WTC11 (cell line): ENCODE results near the gene SEMA4C. TPM values are rescaled to one million over a fixed set of nuclear protein-coding genes. Genes with fewer than 3 reads are reported as not detected.

ENCODE experiments used
- ATAC-seq: fragments of 200-7000 bp; cut with Tn5 transposase; 2 replicates; pipeline ENCODE4 v1.10.0; 2021; ENCODE audit warnings: mild to moderate bottlenecking, moderate library complexity
- CTCF ChIA-PET: fragments of 300-600 bp; sonication (Branson Sonifier 250); formaldehyde crosslinking; loops from one replicate; lab custom pipeline; 2021; ENCODE audit warnings: antibody characterized with exemption; lab: Charles Lee
- POLR2A ChIA-PET: fragments of 350-600 bp; sonication (Branson Sonifier 250); formaldehyde crosslinking; loops from one replicate; lab custom pipeline; 2021; ENCODE audit warnings: antibody characterized with exemption; lab: Charles Lee
- DNase-seq: peaks from one replicate; pipeline ENCODE4 v3.0.0; 2021; ENCODE audit warnings: low spot score
- H3K27ac Mint-ChIP-seq: 2 replicates; pipeline ENCODE4 v1.8.0; 2021; ENCODE audit warnings: mixed read lengths
- H3K27me3 Mint-ChIP-seq: 2 replicates; pipeline ENCODE4 v1.8.0; 2021; ENCODE audit warnings: low read depth, mild to moderate bottlenecking, moderate library complexity, mixed read lengths
- H3K36me3 Mint-ChIP-seq: 2 replicates; pipeline ENCODE4 v1.8.0; 2021; ENCODE audit warnings: mixed read lengths
- H3K4me1 Mint-ChIP-seq: 2 replicates; pipeline ENCODE4 v1.8.0; 2022; ENCODE audit warnings: mixed read lengths
- H3K4me3 Mint-ChIP-seq: 2 replicates; pipeline ENCODE4 v1.8.0; 2021; ENCODE audit warnings: mild to moderate bottlenecking, moderate library complexity, mixed read lengths
- H3K9me3 Mint-ChIP-seq: 2 replicates; pipeline ENCODE4 v1.8.0; 2021; ENCODE audit warnings: mixed read lengths
- AFF4 ChIP-seq: sonication (generic); formaldehyde crosslinking; IDR thresholded peaks from 2 replicates; pipeline ENCODE4 v1.8.1; 2023; ENCODE audit warnings: mild to moderate bottlenecking, missing genetic modification reagents, borderline replicate concordance
- ARID4B ChIP-seq: sonication (generic); formaldehyde crosslinking; IDR thresholded peaks from 2 replicates; pipeline ENCODE4 v1.8.0; 2023; ENCODE audit warnings: missing genetic modification reagents, mild to moderate bottlenecking, borderline replicate concordance
- ATF2 ChIP-seq: sonication (generic); formaldehyde crosslinking; IDR thresholded peaks from 2 replicates; pipeline ENCODE4 v1.8.1; 2022; ENCODE audit warnings: low read depth, missing genetic modification reagents, borderline replicate concordance
- ATF3 ChIP-seq: sonication (generic); formaldehyde crosslinking; conservative IDR thresholded peaks from 2 replicates; pipeline ENCODE4 v1.8.1; 2022; ENCODE audit warnings: mild to moderate bottlenecking, missing genetic modification reagents
- CDX4 ChIP-seq: fragments of 250-450 bp; sonication (Bioruptor Pico); IDR thresholded peaks from 2 replicates; pipeline ENCODE4 v1.9.0; 2021; ENCODE audit warnings: moderate library complexity, mild to moderate bottlenecking, inconsistent platforms, borderline replicate concordance
- CTCF ChIP-seq: fragments of 200-600 bp; IDR thresholded peaks from 2 replicates; pipeline ENCODE4 v1.8.0; 2022; ENCODE audit warnings: antibody characterized with exemption
- E2F1 ChIP-seq: sonication (generic); formaldehyde crosslinking; IDR thresholded peaks from 2 replicates; pipeline ENCODE4 v1.8.0; 2022; ENCODE audit warnings: mild to moderate bottlenecking, missing genetic modification reagents
- E2F4 ChIP-seq: sonication (generic); formaldehyde crosslinking; IDR thresholded peaks from 2 replicates; pipeline ENCODE4 v1.8.1; 2022; ENCODE audit warnings: low read depth, mild to moderate bottlenecking, moderate library complexity, missing genetic modification reagents, borderline replicate concordance
- ETV6 ChIP-seq: sonication (generic); formaldehyde crosslinking; IDR thresholded peaks from 2 replicates; pipeline ENCODE4 v1.8.1; 2022; ENCODE audit warnings: mild to moderate bottlenecking, missing genetic modification reagents
- GRHL2 ChIP-seq: fragments of 250-450 bp; sonication (Bioruptor Pico); IDR thresholded peaks from 2 replicates; pipeline ENCODE4 v1.8.0; 2022; ENCODE audit warnings: mild to moderate bottlenecking, moderate library complexity; ENCODE audit not compliant: insufficient replicate concordance, severe bottlenecking
- IRF1 ChIP-seq: sonication (generic); formaldehyde crosslinking; IDR thresholded peaks from 2 replicates; pipeline ENCODE4 v1.8.0; 2023; ENCODE audit warnings: missing genetic modification reagents
- KAT7 ChIP-seq: sonication (generic); formaldehyde crosslinking; IDR thresholded peaks from 2 replicates; pipeline ENCODE4 v1.8.1; 2023; ENCODE audit warnings: missing genetic modification reagents, mild to moderate bottlenecking, borderline replicate concordance
- MAX ChIP-seq: sonication (generic); formaldehyde crosslinking; IDR thresholded peaks from 2 replicates; pipeline ENCODE4 v1.8.0; 2022; ENCODE audit warnings: mild to moderate bottlenecking, missing genetic modification reagents
- NR1H2 ChIP-seq: sonication (generic); formaldehyde crosslinking; IDR thresholded peaks from 2 replicates; pipeline ENCODE4 v1.9.0; 2021; ENCODE audit warnings: mild to moderate bottlenecking, moderate library complexity, missing genetic modification reagents
- NR2C2 ChIP-seq: sonication (generic); formaldehyde crosslinking; IDR thresholded peaks from 2 replicates; pipeline ENCODE4 v1.8.0; 2022; ENCODE audit warnings: mild to moderate bottlenecking, missing genetic modification reagents
- NR3C1 ChIP-seq: sonication (generic); formaldehyde crosslinking; conservative IDR thresholded peaks from 2 replicates; pipeline ENCODE4 v1.8.1; 2023; ENCODE audit warnings: low read depth, mild to moderate bottlenecking, missing genetic modification reagents
- SOX15 ChIP-seq: fragments of 250-450 bp; sonication (Bioruptor Pico); IDR thresholded peaks from 2 replicates; pipeline ENCODE4 v1.9.0; 2021; ENCODE audit warnings: mild to moderate bottlenecking
- USF1 ChIP-seq: sonication (generic); formaldehyde crosslinking; IDR thresholded peaks from 2 replicates; pipeline ENCODE4 v1.8.0; 2022; ENCODE audit warnings: mild to moderate bottlenecking, missing genetic modification reagents
- total RNA-seq: library from RNA; stranded (reverse); gene quantifications from 3 replicates; pipeline ENCODE4 v1.2.3, GENCODE V29; 2021

SEMA4C gene
- total RNA-seq, 1 experiment from 2014 or later = 81.6 TPM

GRCh38 chr2:96903815-96904214 lies 33.9 kb upstream of the SEMA4C start:
- Mint-ChIP-seq H3K4me3 (no peak overlapping the region), H3K9me3 (no peaks in the 10 kb centered on the region), H3K36me3 (no peaks in the 10 kb centered on the region), H3K27me3 (no peaks in the 10 kb centered on the region), H3K27ac (no peak overlapping the region), H3K4me1 (peaks cover 19% of the 10 kb centered on the region)
- no peak for ATAC-seq
- ChIA-PET CTCF (interaction anchor here (0.9 to 7.2 kb wide), 4 partner anchors 13 to 47 kb away, joined by 3 to 56 read pairs (median 8); partner anchors contain the start of gene ANKRD39), POLR2A (no interaction called here)
- no peak for DNase-seq
- TF ChIP-seq E2F1 (CRISPR knock-in tag) (no peak), E2F4 (no peak), IRF1 (CRISPR knock-in tag) (no peak), ETV6 (CRISPR knock-in tag) (no peak), NR3C1 (no peak), NR1H2 (CRISPR knock-in tag) (no peak), NR2C2 (CRISPR knock-in tag) (no peak), CTCF (no peak), CDX4 (CRISPR knock-in tag) (no peak), ARID4B (CRISPR knock-in tag) (no peak), MAX (CRISPR knock-in tag) (no peak), GRHL2 (no peak), ATF2 (no peak), SOX15 (CRISPR knock-in tag) (no peak), AFF4 (CRISPR knock-in tag) (no peak), ATF3 (CRISPR knock-in tag) (no peak), USF1 (CRISPR knock-in tag) (no peak), KAT7 (CRISPR knock-in tag) (no peak)
